Caco-2 (cell line): ENCODE data around the gene ARSI. TPM values are rescaled to one million over a fixed set of nuclear protein-coding genes. Genes with fewer than 3 reads are reported as not detected.

Experiments
- BruUV-seq: library from RNA; stranded (reverse); fragments of 400-500 nt; replicated peaks from 2 replicates; lab custom pipeline; 2021; lab: Mats Ljungman, UMichigan
- CTCF ChIA-PET: fragments of 300-600 bp; sonication (Branson Sonifier 250); formaldehyde crosslinking; loops from one replicate; lab custom pipeline; 2022; ENCODE audit warnings: antibody characterized with exemption; lab: Charles Lee
- POLR2A ChIA-PET: fragments of 300-600 bp; sonication (Branson Sonifier 250); formaldehyde crosslinking; loops from one replicate; lab custom pipeline; 2022; ENCODE audit warnings: antibody characterized with exemption; lab: Charles Lee
- DNase-seq, 2 experiments: peaks; one replicate each; pipeline versions ENCODE4 v3.0.0 to v3.0.0-alpha.2; 2020 to 2022
- H3K27me3 ChIP-seq: replicated peaks from 2 replicates; pipeline ENCODE4 v1.6.0; 2011; ENCODE audit warnings: low read length; ENCODE audit not compliant: control insufficient read depth, insufficient read depth
- H3K36me3 ChIP-seq: 2 replicates; pipeline ENCODE4 v1.5.1; 2011; ENCODE audit warnings: low read length; ENCODE audit not compliant: control insufficient read depth, insufficient read depth
- H3K4me1 ChIP-seq: fragments of 250-450 bp; sonication (Bioruptor Pico); 2 replicates; pipeline ENCODE4 v1.5.1; 2020; ENCODE audit warnings: mild to moderate bottlenecking
- H3K4me3 ChIP-seq: 2 replicates; pipeline ENCODE4 v1.5.1; 2011; ENCODE audit warnings: low read depth, mild to moderate bottlenecking, control low read depth, low read length
- H3K9me3 ChIP-seq: fragments of 250-450 bp; sonication (Bioruptor Pico); 2 replicates; pipeline ENCODE4 v1.5.1; 2020; ENCODE audit warnings: mild to moderate bottlenecking, moderate library complexity
- H3K27ac Mint-ChIP-seq: one replicate; pipeline ENCODE4 v1.8.0; 2022; ENCODE audit warnings: mixed read lengths; ENCODE audit not compliant: unreplicated experiment
- H3K27me3 Mint-ChIP-seq: one replicate; pipeline ENCODE4 v1.8.0; 2022; ENCODE audit warnings: mixed read lengths; ENCODE audit not compliant: insufficient read depth, unreplicated experiment
- H3K36me3 Mint-ChIP-seq: one replicate; pipeline ENCODE4 v1.8.0; 2022; ENCODE audit warnings: mild to moderate bottlenecking, mixed read lengths; ENCODE audit not compliant: insufficient read depth, unreplicated experiment
- H3K4me1 Mint-ChIP-seq: one replicate; pipeline ENCODE4 v1.8.0; 2022; ENCODE audit warnings: low read depth, mixed read lengths; ENCODE audit not compliant: unreplicated experiment
- H3K4me3 Mint-ChIP-seq: one replicate; pipeline ENCODE4 v1.8.0; 2022; ENCODE audit warnings: mild to moderate bottlenecking, moderate library complexity, mixed read lengths; ENCODE audit not compliant: unreplicated experiment
- H3K9me3 Mint-ChIP-seq: one replicate; pipeline ENCODE4 v1.8.0; 2022; ENCODE audit warnings: mixed read lengths; ENCODE audit not compliant: unreplicated experiment
- CTCF ChIP-seq, 2 experiments: fragments of 200-600 bp in 1 of 2; IDR thresholded peaks; 1 replicate in 1 of 2; 2 replicates in 1 of 2; pipeline versions ENCODE4 v1.5.1 to v1.8.0; 2011 to 2022; ENCODE audit warnings: antibody characterized with exemption in 1 of 2, control low read depth in 1 of 2, inconsistent platforms in 1 of 2, low read depth in 1 of 2, low read length in 1 of 2, mild to moderate bottlenecking in 1 of 2, moderate library complexity in 1 of 2; ENCODE audit not compliant: insufficient read depth in 1 of 2, severe bottlenecking in 1 of 2, unreplicated experiment in 1 of 2
- intact Hi-C: fragments of 100-400 bp; cut with micrococcal nuclease; formaldehyde crosslinking; loops from one replicate; pipeline ENCODE4 v1.10.0; 2022; ENCODE audit not compliant: unreplicated experiment
- total RNA-seq: library from RNA; stranded (reverse); gene quantifications from 2 replicates; pipeline ENCODE4 v1.2.3, GENCODE V29; 2022

The ARSI gene
- total RNA-seq, 1 experiment from 2014 or later, result 0.52 TPM

GRCh38 chr5:150246835-150247234 lies 55.9 kb downstream of the ARSI start:
- DNase-seq, result no peak
- no peaks in the 10 kb centered on the region for H3K27me3 ChIP-seq
- no peaks in the 10 kb centered on the region for H3K4me1 ChIP-seq
- Mint-ChIP-seq H3K36me3 (no peaks in the 10 kb centered on the region), H3K4me3 (no peak overlapping the region), H3K27me3 (no peaks in the 10 kb centered on the region), H3K9me3 (no peaks in the 10 kb centered on the region), H3K27ac (no peak overlapping the region), H3K4me1 (no peaks in the 10 kb centered on the region)
- H3K4me3 ChIP-seq, result no peak overlapping the region
- BruUV-seq, result no TSS peak
- intact Hi-C loops, result no loop called here
- no peak for TF ChIP-seq CTCF (IDR thresholded peaks at IDR 0.05; ENCODE audit: insufficient read depth in 1 of 2, low read depth in 1 of 2, low read length in 1 of 2, severe bottlenecking in 1 of 2, unreplicated experiment in 1 of 2)
- no peaks in the 10 kb centered on the region for H3K36me3 ChIP-seq
- CTCF ChIA-PET, result interaction anchor here (0.5 to 0.6 kb wide), 2 partner anchors 13 to 68 kb away, joined by 3 to 4 read pairs; no protein-coding TSS in a partner anchor
- POLR2A ChIA-PET, result interaction anchor here (0.6 kb wide), 1 partner anchor 1337 kb away, joined by 4 read pairs; no protein-coding TSS in a partner anchor
- no peaks in the 10 kb centered on the region for H3K9me3 ChIP-seq

GRCh38 chr5:150246429-150246828 lies 56.3 kb downstream of the ARSI start:
- no peaks in the 10 kb centered on the region for H3K36me3 ChIP-seq
- no peaks in the 10 kb centered on the region for H3K9me3 ChIP-seq
- CTCF ChIA-PET, result interaction anchor here (0.6 kb wide), 1 partner anchor 68 kb away, joined by 3 read pairs; no protein-coding TSS in a partner anchor
- H3K36me3 Mint-ChIP-seq, result no peaks in the 10 kb centered on the region
- H3K4me3 ChIP-seq, result no peak overlapping the region
- H3K27me3 Mint-ChIP-seq, result no peaks in the 10 kb centered on the region
- intact Hi-C loops, result no loop called here
- no peaks in the 10 kb centered on the region for H3K4me1 Mint-ChIP-seq
- POLR2A ChIA-PET, result interaction anchor here (0.6 kb wide), 1 partner anchor 1337 kb away, joined by 4 read pairs; no protein-coding TSS in a partner anchor
- H3K4me1 ChIP-seq, result no peaks in the 10 kb centered on the region
- no peaks in the 10 kb centered on the region for H3K27me3 ChIP-seq
- H3K9me3 Mint-ChIP-seq, result no peaks in the 10 kb centered on the region
- no peak overlapping the region for H3K4me3 Mint-ChIP-seq
- no peak overlapping the region for H3K27ac Mint-ChIP-seq
- no peak for TF ChIP-seq CTCF (IDR thresholded peaks at IDR 0.05; ENCODE audit: insufficient read depth in 1 of 2, low read depth in 1 of 2, low read length in 1 of 2, severe bottlenecking in 1 of 2, unreplicated experiment in 1 of 2)
- no TSS peak for BruUV-seq
- DNase-seq, result no peak

Other genes with a start within 250 kb of the ARSI start
- 5.8 and 8.2 TPM in 2 replicates for gene CSF1R, start 216.4 kb downstream of the ARSI start, total RNA-seq
- 5.9 and 7.2 TPM in 2 replicates for gene PDGFRB, start 147.1 kb downstream of the ARSI start, total RNA-seq
- 0.29 and 0.65 TPM in 2 replicates for gene CDX1, start 136.1 kb downstream of the ARSI start, total RNA-seq
- not detected in 2 replicates for gene SLC6A7, start 112.8 kb downstream of the ARSI start, total RNA-seq
- not detected in 2 replicates for gene CAMK2A, start 13.1 kb downstream of the ARSI start, total RNA-seq
- gene TCOF1, start 54.8 kb upstream of the ARSI start, total RNA-seq, result 112 and 123 TPM in 2 replicates
- gene CD74, start 110.0 kb upstream of the ARSI start, total RNA-seq, result 49.6 and 59.3 TPM in 2 replicates
- gene RPS14, start 146.8 kb upstream of the ARSI start, total RNA-seq, result 2,300 and 2,382 TPM in 2 replicates
- 106 and 110 TPM in 2 replicates for gene NDST1, start 205.2 kb upstream of the ARSI start, total RNA-seq